Measurements from ENCODE around the gene AADACL3.

Gene AADACL3

GRCh38 chr1:12692967-12693782, 22.7 kb upstream of the AADACL3 start:
- H3K4me1 ChIP-seq (ENCODE audit: control insufficient read depth, insufficient read depth, low read length), result no peaks in the 10 kb centered on the region
- 85 to 91% methylated on average over 10 of the region's 10 CpGs for WGBS, 2 experiments
- H3K27ac ChIP-seq (ENCODE audit: insufficient read depth, low read depth, low read length, poor library complexity, severe bottlenecking), result no peak overlapping the region
- no peaks in the 10 kb centered on the region for H3K27me3 ChIP-seq (ENCODE audit: control insufficient read depth, insufficient read depth, low read length, poor library complexity, severe bottlenecking)
- H3K36me3 ChIP-seq (ENCODE audit: control insufficient read depth, insufficient read depth, low read length), result no peaks in the 10 kb centered on the region
- H3K4me3 ChIP-seq (ENCODE audit: insufficient read depth, low read depth, low read length), result no peak overlapping the region
- no peaks in the 10 kb centered on the region for H3K9me3 ChIP-seq (ENCODE audit: control insufficient read depth, low read length)

- H3K27ac ChIP-seq (ENCODE audit: insufficient read depth, low read depth, low read length, poor library complexity, severe bottlenecking), result no peak overlapping the region
Measured at GRCh38 chr1:12696658-12697057, 19.3 kb upstream of the AADACL3 start.

GRCh38 chr1:12697397-12697796, 18.5 kb upstream of the AADACL3 start:
- WGBS, 2 experiments, result 92 to 98% methylated on average over 3 of the region's 3 CpGs
- Histone ChIP-seq H3K27ac (ENCODE audit: insufficient read depth, low read depth, low read length, poor library complexity, severe bottlenecking) (no peak overlapping the region), H3K4me1 (ENCODE audit: control insufficient read depth, insufficient read depth, low read length) (no peaks in the 10 kb centered on the region), H3K27me3 (ENCODE audit: control insufficient read depth, insufficient read depth, low read length, poor library complexity, severe bottlenecking) (no peaks in the 10 kb centered on the region), H3K36me3 (ENCODE audit: control insufficient read depth, insufficient read depth, low read length) (no peaks in the 10 kb centered on the region), H3K4me3 (ENCODE audit: insufficient read depth, low read depth, low read length) (no peak overlapping the region), H3K9me3 (ENCODE audit: control insufficient read depth, low read length) (no peaks in the 10 kb centered on the region)

More at GRCh38 chr1:12696658-12697057, 19.3 kb upstream of the AADACL3 start:
- no peaks in the 10 kb centered on the region for H3K27me3 ChIP-seq (ENCODE audit: control insufficient read depth, insufficient read depth, low read length, poor library complexity, severe bottlenecking)
- 81 to 98% methylated on average over 2 to 3 of the region's 3 CpGs for WGBS, 2 experiments
- no peaks in the 10 kb centered on the region for H3K9me3 ChIP-seq (ENCODE audit: control insufficient read depth, low read length)
- no peak overlapping the region for H3K4me3 ChIP-seq (ENCODE audit: insufficient read depth, low read depth, low read length)
- no peaks in the 10 kb centered on the region for H3K4me1 ChIP-seq (ENCODE audit: control insufficient read depth, insufficient read depth, low read length)
- H3K36me3 ChIP-seq (ENCODE audit: control insufficient read depth, insufficient read depth, low read length), result no peaks in the 10 kb centered on the region

GRCh38 chr1:12703821-12704451, 12.0 kb upstream of the AADACL3 start:
- no peaks in the 10 kb centered on the region for H3K4me1 ChIP-seq (ENCODE audit: control insufficient read depth, insufficient read depth, low read length)
- no peaks in the 10 kb centered on the region for H3K27me3 ChIP-seq (ENCODE audit: control insufficient read depth, insufficient read depth, low read length, poor library complexity, severe bottlenecking)
- H3K36me3 ChIP-seq (ENCODE audit: control insufficient read depth, insufficient read depth, low read length), result no peaks in the 10 kb centered on the region
- WGBS, 2 experiments, result 91 to 95% methylated on average over 5 to 6 of the region's 6 CpGs
- no peaks in the 10 kb centered on the region for H3K9me3 ChIP-seq (ENCODE audit: control insufficient read depth, low read length)
- H3K27ac ChIP-seq (ENCODE audit: insufficient read depth, low read depth, low read length, poor library complexity, severe bottlenecking), result no peak overlapping the region
- no peak overlapping the region for H3K4me3 ChIP-seq (ENCODE audit: insufficient read depth, low read depth, low read length)

- no peaks in the 10 kb centered on the region for H3K36me3 ChIP-seq (ENCODE audit: control insufficient read depth, insufficient read depth, low read length)
- no peak overlapping the region for H3K4me3 ChIP-seq (ENCODE audit: insufficient read depth, low read depth, low read length)
- no peaks in the 10 kb centered on the region for H3K4me1 ChIP-seq (ENCODE audit: control insufficient read depth, insufficient read depth, low read length)
- WGBS, 2 experiments, result 92 to 95% methylated on average over 3 of the region's 3 CpGs
- H3K27ac ChIP-seq (ENCODE audit: insufficient read depth, low read depth, low read length, poor library complexity, severe bottlenecking), result no peak overlapping the region
- no peaks in the 10 kb centered on the region for H3K27me3 ChIP-seq (ENCODE audit: control insufficient read depth, insufficient read depth, low read length, poor library complexity, severe bottlenecking)
- H3K9me3 ChIP-seq (ENCODE audit: control insufficient read depth, low read length), result no peaks in the 10 kb centered on the region
Measured at GRCh38 chr1:12706061-12706460, 9.8 kb upstream of the AADACL3 start.

- Histone ChIP-seq H3K36me3 (ENCODE audit: control insufficient read depth, insufficient read depth, low read length) (no peaks in the 10 kb centered on the region), H3K27ac (ENCODE audit: insufficient read depth, low read depth, low read length, poor library complexity, severe bottlenecking) (no peak overlapping the region), H3K9me3 (ENCODE audit: control insufficient read depth, low read length) (no peaks in the 10 kb centered on the region), H3K4me1 (ENCODE audit: control insufficient read depth, insufficient read depth, low read length) (no peaks in the 10 kb centered on the region), H3K4me3 (ENCODE audit: insufficient read depth, low read depth, low read length) (no peak overlapping the region), H3K27me3 (ENCODE audit: control insufficient read depth, insufficient read depth, low read length, poor library complexity, severe bottlenecking) (no peaks in the 10 kb centered on the region)
- WGBS, 2 experiments, result 93% methylated on average over 4 of the region's 4 CpGs
Measured at GRCh38 chr1:12708396-12709090, 7.4 kb upstream of the AADACL3 start.

GRCh38 chr1:12709091-12709491, 6.8 kb upstream of the AADACL3 start:
- H3K27me3 ChIP-seq (ENCODE audit: control insufficient read depth, insufficient read depth, low read length, poor library complexity, severe bottlenecking), result no peaks in the 10 kb centered on the region
- H3K36me3 ChIP-seq (ENCODE audit: control insufficient read depth, insufficient read depth, low read length), result no peaks in the 10 kb centered on the region
- H3K9me3 ChIP-seq (ENCODE audit: control insufficient read depth, low read length), result no peaks in the 10 kb centered on the region
- H3K4me3 ChIP-seq (ENCODE audit: insufficient read depth, low read depth, low read length), result no peak overlapping the region
- no peak overlapping the region for H3K27ac ChIP-seq (ENCODE audit: insufficient read depth, low read depth, low read length, poor library complexity, severe bottlenecking)
- H3K4me1 ChIP-seq (ENCODE audit: control insufficient read depth, insufficient read depth, low read length), result no peaks in the 10 kb centered on the region
- 84 to 85% methylated on average over 1 of the region's 1 CpG for WGBS, 2 experiments

- H3K4me3 ChIP-seq (ENCODE audit: insufficient read depth, low read depth, low read length), result no peak overlapping the region
- no peaks in the 10 kb centered on the region for H3K36me3 ChIP-seq (ENCODE audit: control insufficient read depth, insufficient read depth, low read length)
- H3K9me3 ChIP-seq (ENCODE audit: control insufficient read depth, low read length), result no peaks in the 10 kb centered on the region
- no peaks in the 10 kb centered on the region for H3K27me3 ChIP-seq (ENCODE audit: control insufficient read depth, insufficient read depth, low read length, poor library complexity, severe bottlenecking)
- WGBS, 2 experiments, result 82 to 85% methylated on average over 3 of the region's 3 CpGs
- H3K27ac ChIP-seq (ENCODE audit: insufficient read depth, low read depth, low read length, poor library complexity, severe bottlenecking), result no peak overlapping the region
- H3K4me1 ChIP-seq (ENCODE audit: control insufficient read depth, insufficient read depth, low read length), result no peaks in the 10 kb centered on the region
Measured at GRCh38 chr1:12709696-12710095, 6.2 kb upstream of the AADACL3 start.

GRCh38 chr1:12711536-12711935, 4.4 kb upstream of the AADACL3 start:
- Histone ChIP-seq H3K4me1 (ENCODE audit: control insufficient read depth, insufficient read depth, low read length) (no peaks in the 10 kb centered on the region), H3K36me3 (ENCODE audit: control insufficient read depth, insufficient read depth, low read length) (no peaks in the 10 kb centered on the region), H3K4me3 (ENCODE audit: insufficient read depth, low read depth, low read length) (no peak overlapping the region), H3K9me3 (ENCODE audit: control insufficient read depth, low read length) (no peaks in the 10 kb centered on the region), H3K27ac (ENCODE audit: insufficient read depth, low read depth, low read length, poor library complexity, severe bottlenecking) (no peak overlapping the region), H3K27me3 (ENCODE audit: control insufficient read depth, insufficient read depth, low read length, poor library complexity, severe bottlenecking) (no peaks in the 10 kb centered on the region)
- 86 to 88% methylated on average over 3 of the region's 3 CpGs for WGBS, 2 experiments

- no peaks in the 10 kb centered on the region for H3K9me3 ChIP-seq (ENCODE audit: control insufficient read depth, low read length)
- H3K36me3 ChIP-seq (ENCODE audit: control insufficient read depth, insufficient read depth, low read length), result no peaks in the 10 kb centered on the region
- peaks cover under 1% of the 10 kb centered on the region for H3K4me1 ChIP-seq (ENCODE audit: control insufficient read depth, insufficient read depth, low read length)
- 67 to 71% methylated on average over 1 of the region's 1 CpG for WGBS, 2 experiments
- H3K27ac ChIP-seq (ENCODE audit: insufficient read depth, low read depth, low read length, poor library complexity, severe bottlenecking), result no peak overlapping the region
- H3K27me3 ChIP-seq (ENCODE audit: control insufficient read depth, insufficient read depth, low read length, poor library complexity, severe bottlenecking), result no peaks in the 10 kb centered on the region
- no peak overlapping the region for H3K4me3 ChIP-seq (ENCODE audit: insufficient read depth, low read depth, low read length)
Measured at GRCh38 chr1:12712076-12712475, 3.8 kb upstream of the AADACL3 start.
